HepG2 (cell line): ENCODE measurements around the gene MATN1. TPM values are rescaled to one million over a fixed set of nuclear protein-coding genes. Genes with fewer than 3 reads are reported as not detected.

Experiments used
- ATAC-seq: fragments of 200-7000 bp; cut with Tn5 transposase; 3 replicates; pipeline ENCODE4 v1.9.1; 2020; ENCODE audit warnings: mild to moderate bottlenecking, moderate library complexity
- BruUV-seq: library from RNA; stranded (reverse); fragments of 400-500 nt; replicated peaks from 2 replicates; lab custom pipeline; 2021; lab: Mats Ljungman, UMichigan
- CTCF ChIA-PET: fragments of 300-600 bp; formaldehyde crosslinking; extraction: SDS; loops from one replicate; lab custom pipeline; 2021; ENCODE audit warnings: low total read pairs, inconsistent platforms, low intra/inter-chr PET ratio; lab: Yijun Ruan, JAX
- POLR2A ChIA-PET: fragments of 350-600 bp; sonication (Branson Sonifier 250); formaldehyde crosslinking; loops from one replicate; lab custom pipeline; 2020; ENCODE audit warnings: antibody characterized with exemption, inconsistent platforms; lab: Yijun Ruan, JAX
- DNase-seq: peaks from one replicate; pipeline ENCODE4 v3.0.0-alpha.2; 2015; ENCODE audit warnings: low spot score
- FAIRE-seq: peaks from 3 replicates; lab custom pipeline; 2011; peaks lifted over from hg19 to GRCh38; lab: Jason Lieb, UNC
- H2AFZ ChIP-seq: one replicate; pipeline ENCODE4 v1.6.1; 2011; ENCODE audit warnings: low read length, inconsistent platforms
- H3K27ac ChIP-seq: fragments of 300-600 bp; 3 replicates; pipeline ENCODE4 v1.8.0; 2011; ENCODE audit warnings: mixed run types, mild to moderate bottlenecking, mixed read lengths, low read length, inconsistent platforms; ENCODE audit not compliant: insufficient read depth; ENCODE audit errors: extremely low read length
- H3K27me3 ChIP-seq, 2 experiments: fragments of 200-600 bp in 1 of 2; 2 replicates in 1 of 2; 3 replicates in 1 of 2; pipeline versions ENCODE4 v1.6.0 to v1.8.0; 2011; ENCODE audit warnings: low read length in 2 of 2, mild to moderate bottlenecking in 2 of 2, moderate library complexity in 2 of 2, inconsistent platforms in 1 of 2; ENCODE audit not compliant: insufficient read depth in 2 of 2, control insufficient read depth in 1 of 2
- H3K36me3 ChIP-seq, 2 experiments: fragments of 200-600 bp in 1 of 2; replicated peaks in 1 of 2; 2 replicates in 1 of 2; 3 replicates in 1 of 2; pipeline versions ENCODE4 v1.5.1 to v1.8.0; 2011; ENCODE audit warnings: low read length in 2 of 2, inconsistent platforms in 1 of 2; ENCODE audit not compliant: insufficient read depth in 2 of 2, control insufficient read depth in 1 of 2
- H3K4me1 ChIP-seq: 2 replicates; pipeline ENCODE4 v1.5.1; 2012; ENCODE audit warnings: low read length, inconsistent platforms; ENCODE audit not compliant: insufficient read depth
- H3K4me2 ChIP-seq: 2 replicates; pipeline ENCODE4 v1.6.0; 2011; ENCODE audit warnings: low read depth, low read length, inconsistent platforms
- H3K4me3 ChIP-seq, 3 experiments: fragments of 200-600 bp in 1 of 3; sonication (generic), shearing (Covaris generic) in 1 of 3; replicated peaks in 1 of 3; 2 replicates each; pipeline ENCODE4 v1.5.1; 2011 to 2016; ENCODE audit warnings: low read length in 3 of 3, inconsistent platforms in 2 of 3, low read depth in 2 of 3, mild to moderate bottlenecking in 2 of 3, control low read depth in 1 of 3, mixed read lengths in 1 of 3; ENCODE audit not compliant: insufficient read depth in 1 of 3
- H3K79me2 ChIP-seq: one replicate; pipeline ENCODE4 v1.6.1; 2011; ENCODE audit warnings: low read length, inconsistent platforms; ENCODE audit not compliant: insufficient read depth
- H3K9ac ChIP-seq: 2 replicates; pipeline ENCODE4 v1.6.0; 2011; ENCODE audit warnings: mild to moderate bottlenecking, low read depth, low read length, inconsistent platforms; ENCODE audit not compliant: insufficient read depth
- H3K9me3 ChIP-seq: 2 replicates; pipeline ENCODE4 v1.5.1; 2012; ENCODE audit warnings: mild to moderate bottlenecking, low read length
- H4K20me1 ChIP-seq: 2 replicates; pipeline ENCODE4 v1.6.0; 2011; ENCODE audit warnings: inconsistent platforms, mild to moderate bottlenecking, low read length, moderate library complexity; ENCODE audit not compliant: insufficient read depth
- HMGA1 ChIP-seq: sonication (generic); formaldehyde crosslinking; conservative IDR thresholded peaks from 2 replicates; pipeline ENCODE4 v1.4.0; 2020; ENCODE audit warnings: missing genetic modification reagents
- HNF4G ChIP-seq, 2 experiments: sonication (generic) in 1 of 2; formaldehyde crosslinking in 1 of 2; IDR thresholded peaks; 2 replicates each; pipeline versions ENCODE4 v1.4.0 to v1.6.1; 2011 to 2020; ENCODE audit warnings: borderline replicate concordance in 2 of 2, low read depth in 2 of 2, mild to moderate bottlenecking in 2 of 2, low read length in 1 of 2, missing genetic modification reagents in 1 of 2, moderate library complexity in 1 of 2
- MTA1 ChIP-seq: sonication (generic); formaldehyde crosslinking; IDR thresholded peaks from 2 replicates; pipeline ENCODE4 v1.4.0; 2020; ENCODE audit warnings: missing genetic modification reagents, mild to moderate bottlenecking, borderline replicate concordance
- NFKBIZ ChIP-seq: IDR thresholded peaks from 2 replicates; pipeline ENCODE4 v1.6.1; 2018; ENCODE audit warnings: missing genetic modification reagents, missing compliant biosample characterization
- POLR2AphosphoS5 ChIP-seq: IDR thresholded peaks from 2 replicates; pipeline ENCODE4 v1.6.1; 2012; ENCODE audit warnings: low read depth, low read length
- SALL1 ChIP-seq: sonication (generic); formaldehyde crosslinking; IDR thresholded peaks from 2 replicates; pipeline ENCODE4 v1.8.0; 2022; ENCODE audit warnings: mild to moderate bottlenecking, missing genetic modification reagents
- SATB2 ChIP-seq: sonication (generic); formaldehyde crosslinking; IDR thresholded peaks from 2 replicates; pipeline ENCODE4 v1.5.0; 2020; ENCODE audit warnings: missing genetic modification reagents
- SRSF1 ChIP-seq: fragments of 200-400 bp; formaldehyde crosslinking; optimal IDR thresholded peaks from 2 replicates; pipeline ENCODE3; 2017; ENCODE audit warnings: mild to moderate bottlenecking, low read depth, low read length, moderate library complexity
- SRSF9 ChIP-seq: fragments of 200-400 bp; formaldehyde crosslinking; IDR thresholded peaks from 2 replicates; pipeline ENCODE4 v1.6.1; 2018; ENCODE audit warnings: borderline replicate concordance, mild to moderate bottlenecking, low read depth, low read length; ENCODE audit not compliant: insufficient read depth, poor library complexity, severe bottlenecking
- TCF7 ChIP-seq: sonication (generic); IDR thresholded peaks from 2 replicates; pipeline ENCODE4 v1.6.1; 2016; ENCODE audit warnings: antibody characterized with exemption, low read depth
- ZNF296 ChIP-seq: sonication (generic); formaldehyde crosslinking; conservative IDR thresholded peaks from 2 replicates; pipeline ENCODE4 v1.5.0; 2020; ENCODE audit warnings: mild to moderate bottlenecking, missing genetic modification reagents
- ZNF34 ChIP-seq: sonication (generic); formaldehyde crosslinking; IDR thresholded peaks from 2 replicates; pipeline ENCODE4 v1.4.0; 2020; ENCODE audit warnings: mild to moderate bottlenecking, missing genetic modification reagents, borderline replicate concordance
- ZNF546 ChIP-seq: sonication (generic); formaldehyde crosslinking; conservative IDR thresholded peaks from 2 replicates; pipeline ENCODE4 v1.8.1; 2023; ENCODE audit warnings: mild to moderate bottlenecking, missing genetic modification reagents
- ZNF556 ChIP-seq: sonication (generic); formaldehyde crosslinking; IDR thresholded peaks from 2 replicates; pipeline ENCODE4 v1.4.0; 2020; ENCODE audit warnings: mild to moderate bottlenecking, missing genetic modification reagents, borderline replicate concordance
- ZNF589 ChIP-seq: sonication (generic); formaldehyde crosslinking; conservative IDR thresholded peaks from 2 replicates; pipeline ENCODE4 v1.8.0; 2022; ENCODE audit warnings: mild to moderate bottlenecking, moderate library complexity, missing genetic modification reagents
- WGBS: methylation state at CpG from one replicate; pipeline ENCODE4 v1.1.6; 2017; ENCODE audit warnings: low lambda C conversion rate; 5-methylcytosine and 5-hydroxymethylcytosine counted together
- in situ Hi-C: cut with HindIII; loops from 2 replicates; pipeline ENCODE4 v1.10.0; 2017; ENCODE audit warnings: low pct_unique_long_range_greater_than_20kb; ENCODE audit not compliant: extremely low pct_ligation_motif_present
- intact Hi-C: fragments of 100-400 bp; cut with micrococcal nuclease; formaldehyde crosslinking; loops from one replicate; pipeline ENCODE4 v1.10.0; 2022; ENCODE audit not compliant: unreplicated experiment
- polyA plus RNA-seq, 8 experiments: library from polyadenylated mRNA; depleted of rRNA in 3 of 8; stranded (reverse) in 7 of 8; unstranded in 1 of 8; fragments of >200 nt; fragmentation: Illumina TruSeq in 4 of 8; extraction: Trizol in 4 of 8; gene quantifications; 2 replicates each; pipeline versions ENCODE4 v1.2.1 to v1.2.3, GENCODE V29; 2011 to 2016; ENCODE audit warnings: low read depth in 4 of 8, missing spikeins in 1 of 8, mixed read lengths in 1 of 8; ENCODE audit not compliant: insufficient read depth in 1 of 8
- total RNA-seq, 5 experiments: library from RNA; depleted of rRNA; stranded (reverse); fragments of >200 nt; fragmentation: Illumina TruSeq; extraction: Trizol; gene quantifications; 2 replicates each; pipeline ENCODE4 v1.2.3, GENCODE V29; 2016; ENCODE audit warnings: low read depth in 1 of 5
- TF ChIP-seq, protein P1 (sequence below): sonication (generic); formaldehyde crosslinking; IDR thresholded peaks from 2 replicates; pipeline ENCODE4 v1.4.0; 2020; ENCODE audit warnings: missing genetic modification reagents
- TF ChIP-seq, protein P2 (sequence below): sonication (generic); formaldehyde crosslinking; IDR thresholded peaks from 2 replicates; pipeline ENCODE4 v1.5.0; 2020; ENCODE audit warnings: missing genetic modification reagents
- TF ChIP-seq, protein P3 (sequence below): sonication (generic); formaldehyde crosslinking; IDR thresholded peaks from 2 replicates; pipeline ENCODE4 v1.8.0; 2022; ENCODE audit warnings: mild to moderate bottlenecking, missing genetic modification reagents
- TF ChIP-seq, protein P4 (sequence below): sonication (generic); formaldehyde crosslinking; IDR thresholded peaks from 2 replicates; pipeline ENCODE4 v1.4.0; 2020; ENCODE audit warnings: mild to moderate bottlenecking, missing genetic modification reagents

Gene MATN1
- total and polyA plus RNA-seq, 2 of the 13 experiments (the other 11 are each of a cell fraction or from before 2014, with no cell fraction given) = 0.04 to 0.05 TPM

DNA sequence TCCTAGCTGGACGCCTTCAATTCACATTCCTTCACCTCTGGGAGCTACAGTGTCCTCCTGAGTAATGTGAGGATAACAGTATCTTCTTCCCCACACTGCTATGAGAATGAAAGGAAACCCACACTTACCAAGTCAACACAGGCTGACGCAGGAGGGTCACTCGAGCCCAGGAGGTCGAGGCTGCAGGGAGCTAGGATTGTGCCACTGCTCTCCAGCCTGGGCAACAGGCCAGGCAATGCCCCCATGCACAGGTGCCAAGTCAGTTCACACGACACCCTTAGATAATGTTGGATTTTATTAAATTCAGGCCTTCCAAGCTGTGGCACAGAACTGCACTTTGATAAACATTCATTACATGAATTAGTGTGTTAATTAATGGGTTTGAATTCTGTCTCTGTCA lies 31.9 kb downstream of the MATN1 start:
- Histone ChIP-seq H3K79me2 (no peaks in the 10 kb centered on the region), H3K4me3 (no peak overlapping the region), H3K4me2 (no peak overlapping the region), H3K9me3 (no peaks in the 10 kb centered on the region), H2AFZ (no peak overlapping the region), H4K20me1 (no peaks in the 10 kb centered on the region), H3K4me1 (no peaks in the 10 kb centered on the region), H3K27me3 (peaks cover 6 to 11% of the 10 kb centered on the region in 2 experiments; a peak in 3 of 5 replicates), H3K27ac (no peak overlapping the region), H3K9ac (no peak overlapping the region), H3K36me3 (no peaks in the 10 kb centered on the region)
- ATAC-seq (no peak), DNase-seq (no peak), FAIRE-seq (no peak)
- CTCF ChIA-PET = no interaction called here
- TF ChIP-seq HMGA1 = no peak
- TF ChIP-seq SRSF9 = no peak
- TF ChIP-seq MTA1 (CRISPR knock-in tag) = no peak
- TF ChIP-seq, protein P1, sequence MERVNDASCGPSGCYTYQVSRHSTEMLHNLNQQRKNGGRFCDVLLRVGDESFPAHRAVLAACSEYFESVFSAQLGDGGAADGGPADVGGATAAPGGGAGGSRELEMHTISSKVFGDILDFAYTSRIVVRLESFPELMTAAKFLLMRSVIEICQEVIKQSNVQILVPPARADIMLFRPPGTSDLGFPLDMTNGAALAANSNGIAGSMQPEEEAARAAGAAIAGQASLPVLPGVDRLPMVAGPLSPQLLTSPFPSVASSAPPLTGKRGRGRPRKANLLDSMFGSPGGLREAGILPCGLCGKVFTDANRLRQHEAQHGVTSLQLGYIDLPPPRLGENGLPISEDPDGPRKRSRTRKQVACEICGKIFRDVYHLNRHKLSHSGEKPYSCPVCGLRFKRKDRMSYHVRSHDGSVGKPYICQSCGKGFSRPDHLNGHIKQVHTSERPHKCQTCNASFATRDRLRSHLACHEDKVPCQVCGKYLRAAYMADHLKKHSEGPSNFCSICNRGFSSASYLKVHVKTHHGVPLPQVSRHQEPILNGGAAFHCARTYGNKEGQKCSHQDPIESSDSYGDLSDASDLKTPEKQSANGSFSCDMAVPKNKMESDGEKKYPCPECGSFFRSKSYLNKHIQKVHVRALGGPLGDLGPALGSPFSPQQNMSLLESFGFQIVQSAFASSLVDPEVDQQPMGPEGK (CRISPR knock-in tag) = no peak
- no peak for TF ChIP-seq HNF4G (IDR thresholded peaks at IDR 0.05; ENCODE audit: borderline replicate concordance, low read depth, low read length)
- no peak for TF ChIP-seq HNF4G (CRISPR knock-in tag; IDR thresholded peaks at IDR 0.05; ENCODE audit: borderline replicate concordance, low read depth)
- no peak for TF ChIP-seq POLR2AphosphoS5
- TF ChIP-seq ZNF296 (CRISPR knock-in tag) = no peak
- no peak for TF ChIP-seq ZNF546 (CRISPR knock-in tag)
- TF ChIP-seq, protein P2, sequence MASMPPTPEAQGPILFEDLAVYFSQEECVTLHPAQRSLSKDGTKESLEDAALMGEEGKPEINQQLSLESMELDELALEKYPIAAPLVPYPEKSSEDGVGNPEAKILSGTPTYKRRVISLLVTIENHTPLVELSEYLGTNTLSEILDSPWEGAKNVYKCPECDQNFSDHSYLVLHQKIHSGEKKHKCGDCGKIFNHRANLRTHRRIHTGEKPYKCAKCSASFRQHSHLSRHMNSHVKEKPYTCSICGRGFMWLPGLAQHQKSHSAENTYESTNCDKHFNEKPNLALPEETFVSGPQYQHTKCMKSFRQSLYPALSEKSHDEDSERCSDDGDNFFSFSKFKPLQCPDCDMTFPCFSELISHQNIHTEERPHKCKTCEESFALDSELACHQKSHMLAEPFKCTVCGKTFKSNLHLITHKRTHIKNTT (CRISPR knock-in tag) = no peak
- TF ChIP-seq, protein P3, sequence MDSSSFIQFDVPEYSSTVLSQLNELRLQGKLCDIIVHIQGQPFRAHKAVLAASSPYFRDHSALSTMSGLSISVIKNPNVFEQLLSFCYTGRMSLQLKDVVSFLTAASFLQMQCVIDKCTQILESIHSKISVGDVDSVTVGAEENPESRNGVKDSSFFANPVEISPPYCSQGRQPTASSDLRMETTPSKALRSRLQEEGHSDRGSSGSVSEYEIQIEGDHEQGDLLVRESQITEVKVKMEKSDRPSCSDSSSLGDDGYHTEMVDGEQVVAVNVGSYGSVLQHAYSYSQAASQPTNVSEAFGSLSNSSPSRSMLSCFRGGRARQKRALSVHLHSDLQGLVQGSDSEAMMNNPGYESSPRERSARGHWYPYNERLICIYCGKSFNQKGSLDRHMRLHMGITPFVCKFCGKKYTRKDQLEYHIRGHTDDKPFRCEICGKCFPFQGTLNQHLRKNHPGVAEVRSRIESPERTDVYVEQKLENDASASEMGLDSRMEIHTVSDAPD (CRISPR knock-in tag) = no peak
- no peak for TF ChIP-seq ZNF556 (CRISPR knock-in tag)
- TF ChIP-seq SATB2 (CRISPR knock-in tag) = no peak
- no peak for TF ChIP-seq SRSF1
- TF ChIP-seq ZNF589 (CRISPR knock-in tag) = no peak
- TF ChIP-seq, protein P4, sequence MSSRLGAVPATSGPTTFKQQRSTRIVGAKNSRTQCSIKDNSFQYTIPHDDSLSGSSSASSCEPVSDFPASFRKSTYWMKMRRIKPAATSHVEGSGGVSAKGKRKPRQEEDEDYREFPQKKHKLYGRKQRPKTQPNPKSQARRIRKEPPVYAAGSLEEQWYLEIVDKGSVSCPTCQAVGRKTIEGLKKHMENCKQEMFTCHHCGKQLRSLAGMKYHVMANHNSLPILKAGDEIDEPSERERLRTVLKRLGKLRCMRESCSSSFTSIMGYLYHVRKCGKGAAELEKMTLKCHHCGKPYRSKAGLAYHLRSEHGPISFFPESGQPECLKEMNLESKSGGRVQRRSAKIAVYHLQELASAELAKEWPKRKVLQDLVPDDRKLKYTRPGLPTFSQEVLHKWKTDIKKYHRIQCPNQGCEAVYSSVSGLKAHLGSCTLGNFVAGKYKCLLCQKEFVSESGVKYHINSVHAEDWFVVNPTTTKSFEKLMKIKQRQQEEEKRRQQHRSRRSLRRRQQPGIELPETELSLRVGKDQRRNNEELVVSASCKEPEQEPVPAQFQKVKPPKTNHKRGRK = no peak
- no peak for TF ChIP-seq SALL1 (CRISPR knock-in tag)
- no peak for TF ChIP-seq NFKBIZ (CRISPR knock-in tag)
- TF ChIP-seq TCF7 = no peak
- no peak for TF ChIP-seq ZNF34 (CRISPR knock-in tag)
- POLR2A ChIA-PET = no interaction called here
- intact Hi-C loops = no loop called here
- WGBS = 0% methylated on average over 3 of the region's 5 CpGs
- BruUV-seq = no TSS peak
- in situ Hi-C loops = loop anchor here (25.0 kb wide), 1 partner anchor 1354 kb away; no protein-coding TSS in a partner anchor
